NCI-H187 (cell line): ENCODE results near the gene LFNG.
"Not testable (repeated sequence)": the region's sequence is repeated elsewhere in the genome, so short reads cannot be mapped to it uniquely, and the experiment has no call there.

Experiments used
- DNase-seq, 2 experiments: peaks; one replicate each; lab custom pipeline; 2025; lab: John Stamatoyannopoulos, UW

The LFNG gene

DNA sequence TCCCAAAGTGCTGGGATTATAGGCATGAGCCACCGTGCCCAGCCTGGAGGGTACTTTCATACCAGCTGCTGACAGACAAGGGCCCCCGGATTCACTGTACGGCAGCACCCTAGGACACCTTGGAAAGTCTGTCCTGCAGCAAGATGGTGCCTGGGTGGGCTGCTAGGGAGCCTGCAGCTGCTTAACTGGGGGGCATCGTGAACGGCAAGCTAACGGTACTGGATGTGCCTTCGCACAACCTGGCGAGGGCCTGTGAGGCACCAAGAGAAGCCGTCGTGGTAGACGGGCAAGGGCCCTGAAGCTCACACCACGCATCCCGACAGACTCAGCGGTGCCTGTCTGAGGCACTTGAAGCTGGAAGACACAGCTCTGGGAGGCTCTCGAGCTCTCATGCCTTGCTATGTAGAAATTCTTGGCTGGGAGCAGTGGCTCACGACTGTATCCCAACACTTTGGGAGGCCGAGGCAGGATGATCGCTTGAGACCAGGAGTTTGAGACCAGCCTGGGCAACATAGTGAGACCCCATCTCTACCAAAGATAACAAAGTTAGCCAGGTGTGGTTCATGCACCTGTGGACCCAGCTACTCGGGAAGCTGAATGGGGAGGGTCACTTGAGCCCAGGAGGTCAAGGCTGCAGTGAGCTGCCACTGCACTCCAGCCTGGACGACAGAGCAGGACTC, 26.3 kb downstream of the LFNG start:
- no peak for DNase-seq

DNA sequence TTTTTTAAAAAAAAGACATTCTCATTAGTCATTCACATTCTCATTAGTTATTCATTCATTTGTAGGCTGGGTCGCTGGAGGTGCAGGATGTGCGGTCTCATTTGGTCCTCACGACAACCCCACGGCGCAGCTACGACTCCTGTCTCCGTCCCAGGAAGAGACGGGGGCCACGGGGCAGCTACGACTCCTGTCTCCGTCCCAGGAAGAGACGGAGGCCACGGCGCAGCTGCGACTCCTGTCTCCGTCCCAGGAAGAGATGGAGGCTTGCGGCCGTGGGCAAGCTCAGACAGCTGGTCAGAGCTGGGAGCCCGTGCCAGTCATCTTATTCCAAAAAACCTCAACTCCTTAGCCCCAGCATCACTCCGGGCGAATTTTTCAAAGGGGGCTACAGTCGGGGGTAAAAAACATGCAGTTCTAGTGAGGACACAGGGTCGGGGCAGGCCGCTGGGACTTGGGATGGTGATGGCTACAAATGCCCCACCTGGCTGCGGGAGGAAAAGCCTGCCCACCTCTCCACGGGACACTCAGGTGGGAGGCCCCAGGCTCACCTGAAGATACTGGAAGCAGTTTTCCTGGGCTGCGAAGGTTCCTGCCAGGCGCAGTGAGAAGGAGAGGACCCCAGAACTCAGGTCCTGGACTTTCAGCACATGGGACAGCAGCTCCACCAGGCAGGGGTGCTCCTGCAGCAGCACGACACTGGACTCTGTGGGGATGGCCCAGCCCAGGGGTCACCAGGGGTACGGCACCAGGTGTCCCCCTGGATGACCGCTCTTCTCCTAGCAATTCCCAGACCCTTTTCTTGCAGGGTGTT, 27.4 kb downstream of the LFNG start:
- DNase-seq: no peak

DNA sequence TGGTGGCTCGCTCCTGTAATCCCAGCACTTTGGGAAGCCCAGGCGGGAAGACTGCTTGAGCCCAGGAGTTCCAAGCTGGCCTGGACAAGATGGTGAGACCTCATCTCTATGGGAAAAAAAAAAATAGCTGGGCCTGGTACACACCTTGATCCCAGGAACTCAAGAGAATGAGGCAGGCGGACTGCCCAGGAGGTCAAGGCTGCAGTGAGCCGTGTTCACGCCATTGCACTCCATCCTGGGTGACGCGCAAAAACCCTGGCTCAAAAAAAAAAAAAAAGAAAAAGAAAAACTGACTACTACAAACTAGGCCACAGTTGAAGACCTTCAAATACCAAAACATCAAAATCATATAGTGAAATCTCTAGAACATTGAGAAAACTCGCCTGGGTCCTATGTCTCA, 31.8 kb downstream of the LFNG start:
- DNase-seq: no peak

DNA sequence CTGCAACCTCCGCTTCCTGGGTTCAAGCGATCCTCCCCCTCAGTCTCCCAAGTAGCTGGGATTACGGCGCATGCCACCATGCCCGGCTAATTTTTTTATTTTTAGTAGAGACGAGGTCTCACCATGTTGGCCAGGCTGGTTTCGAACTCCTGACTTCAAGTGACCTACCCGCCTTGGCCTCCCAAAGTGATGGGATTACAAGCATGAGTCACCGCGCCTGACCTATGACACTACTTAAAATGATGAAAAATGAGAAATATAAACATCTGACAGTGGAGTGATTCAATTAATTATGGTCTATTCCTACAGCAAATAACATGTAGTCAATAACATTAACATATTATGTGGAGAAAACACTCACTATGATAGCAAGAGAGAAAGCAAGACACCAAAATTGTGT, 33.5 kb downstream of the LFNG start:
- no peak for DNase-seq

DNA sequence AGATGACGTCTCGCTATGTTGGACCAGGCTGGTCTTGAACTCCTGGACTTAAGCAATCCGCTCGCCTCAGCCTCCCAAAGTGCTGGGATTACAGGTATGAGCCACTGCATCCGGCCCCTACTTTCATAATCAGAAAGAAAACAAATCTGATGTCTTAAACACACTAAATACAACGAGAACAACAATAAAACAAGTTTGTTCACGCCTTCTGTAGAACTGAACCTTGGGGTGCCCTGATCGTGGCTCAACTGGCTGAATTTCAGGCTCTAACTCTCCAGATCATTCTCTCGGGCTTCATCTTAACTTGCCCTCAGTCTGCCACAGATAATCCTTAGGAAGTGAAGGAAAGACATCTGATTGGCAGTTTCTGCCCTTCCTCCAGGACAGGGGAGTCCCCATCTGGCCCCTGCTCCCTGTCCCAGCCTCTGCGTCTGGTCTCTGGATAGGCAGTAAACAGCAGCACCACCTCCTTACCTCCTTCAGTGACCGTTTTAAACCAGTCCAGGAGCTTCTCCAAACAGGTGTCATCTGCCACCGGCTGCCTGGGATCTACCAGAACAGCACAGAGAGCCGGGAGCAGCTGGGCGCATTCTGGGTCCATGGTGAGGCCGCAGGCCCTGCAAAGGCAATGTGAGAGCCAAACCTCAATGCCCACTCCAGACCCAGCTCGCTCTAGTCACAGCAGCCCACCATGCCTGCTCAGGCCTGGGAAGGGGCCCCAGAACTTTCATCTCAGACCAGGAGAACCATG, 34.4 kb downstream of the LFNG start:
- no peak for DNase-seq

DNA sequence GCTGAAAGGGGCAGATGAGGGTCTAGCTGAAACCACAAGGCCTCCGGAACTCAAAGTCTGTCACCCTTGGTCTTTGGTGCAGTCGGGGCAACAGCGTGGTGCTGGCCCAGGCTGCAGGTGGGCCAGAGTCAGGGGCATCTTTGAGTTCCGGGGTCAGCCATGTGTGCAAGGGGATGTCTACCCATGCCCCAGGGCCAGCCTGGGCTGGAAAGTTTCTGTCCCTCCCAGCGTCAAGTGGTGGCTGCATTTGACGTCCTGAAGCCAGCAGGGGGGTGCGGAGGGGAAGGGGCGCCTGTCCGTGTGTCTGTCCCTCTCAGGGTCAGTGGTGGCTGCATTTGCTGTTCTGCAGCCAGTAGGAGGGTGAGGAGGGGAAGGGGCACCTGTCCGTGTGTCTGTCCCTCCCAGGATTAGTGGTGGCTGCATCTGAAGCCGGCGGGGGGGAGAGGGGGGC, 35.1 kb downstream of the LFNG start:
- no peak for DNase-seq

DNA sequence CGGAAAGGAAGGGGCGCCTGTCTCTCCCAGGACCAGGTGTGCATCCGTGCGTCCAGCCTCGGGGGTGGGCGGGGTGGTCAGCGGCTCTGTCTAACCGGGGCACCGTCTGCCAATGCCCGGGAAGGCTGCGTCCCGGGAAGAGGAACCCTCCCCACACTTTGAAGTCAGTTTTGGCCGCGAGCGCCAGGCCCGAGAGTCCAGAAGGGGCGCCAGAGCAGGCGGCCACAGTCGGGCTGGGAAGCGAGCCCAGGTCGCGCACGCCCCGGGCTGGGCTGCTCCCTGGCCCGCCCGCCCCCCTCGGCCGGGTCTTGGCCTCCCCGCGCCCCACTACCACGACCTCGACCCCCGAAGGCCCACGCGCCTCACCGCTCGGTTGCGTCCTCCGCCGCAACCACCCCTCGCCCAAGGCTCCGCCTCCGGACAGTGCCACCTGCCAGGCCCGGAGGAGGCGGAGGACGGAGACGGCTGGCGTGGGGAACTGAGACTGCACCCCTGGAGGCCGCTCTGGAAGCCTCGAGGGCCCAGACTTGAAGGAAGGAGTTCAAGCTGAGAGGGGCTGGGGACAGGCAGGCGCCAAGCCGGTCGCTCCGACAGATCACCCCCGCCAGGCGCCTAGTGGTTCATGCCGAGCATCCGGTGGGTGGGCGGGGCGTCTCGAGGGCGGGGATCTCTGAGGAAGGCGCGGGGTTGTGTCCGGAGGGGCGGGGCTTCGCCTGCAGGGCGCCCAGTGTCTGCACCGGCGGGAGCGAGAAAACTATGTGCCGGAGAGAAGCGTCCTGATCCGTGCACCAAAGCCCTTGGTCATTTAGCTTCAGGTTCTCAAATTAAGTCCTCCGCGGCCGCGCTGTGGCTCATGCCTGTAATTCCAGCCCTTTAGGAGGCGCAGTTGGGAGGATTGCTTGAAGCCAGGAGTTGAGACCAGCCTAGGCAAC, 35.8 kb downstream of the LFNG start, which contains the start of gene BRAT1:
Gene BRAT1 (minus strand): TSS at position 404 of the 932 bp plus-strand sequence. CDS start 1,093 bp downstream, outside the sequence.
- DNase-seq: peak; percentile 88 to 94

DNA sequence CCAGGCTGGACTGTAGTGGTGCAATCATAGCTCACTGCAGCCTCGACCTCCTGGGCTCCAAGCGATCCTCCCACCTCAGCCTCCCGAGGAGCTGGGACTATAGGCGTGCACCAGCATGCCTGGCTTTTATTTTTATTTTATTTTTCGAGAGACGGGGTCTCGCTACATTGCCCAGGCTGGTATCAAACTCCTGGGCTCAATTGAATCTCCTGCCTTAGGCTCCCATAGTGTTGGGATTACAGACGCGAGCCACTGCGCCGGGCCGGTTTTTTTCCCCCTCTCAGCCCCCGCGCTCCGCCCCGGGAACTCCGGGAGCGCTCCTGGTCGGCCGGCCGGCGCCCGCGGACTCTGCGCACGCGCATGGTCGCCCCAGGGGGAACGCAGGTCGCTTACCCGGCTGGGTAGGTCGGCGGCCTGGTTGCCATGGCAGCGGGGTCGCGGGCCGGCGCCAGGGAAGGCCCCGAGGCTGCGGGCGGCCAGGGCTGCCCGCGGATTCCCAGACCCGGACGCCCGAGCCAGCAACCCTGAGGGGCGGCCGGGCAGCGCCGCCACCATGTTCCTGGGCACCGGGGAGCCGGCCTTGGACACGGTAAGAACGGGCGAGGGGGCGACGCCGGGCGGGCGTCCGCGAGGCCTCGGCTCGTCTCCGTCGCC, 39.2 kb downstream of the LFNG start, which contains the start of gene IQCE:
Gene IQCE (plus strand): TSS at position 351 of the 654 bp plus-strand sequence. CDS start 203 bp downstream, at position 554.
- peak; percentile 50 to 79 for DNase-seq

DNA sequence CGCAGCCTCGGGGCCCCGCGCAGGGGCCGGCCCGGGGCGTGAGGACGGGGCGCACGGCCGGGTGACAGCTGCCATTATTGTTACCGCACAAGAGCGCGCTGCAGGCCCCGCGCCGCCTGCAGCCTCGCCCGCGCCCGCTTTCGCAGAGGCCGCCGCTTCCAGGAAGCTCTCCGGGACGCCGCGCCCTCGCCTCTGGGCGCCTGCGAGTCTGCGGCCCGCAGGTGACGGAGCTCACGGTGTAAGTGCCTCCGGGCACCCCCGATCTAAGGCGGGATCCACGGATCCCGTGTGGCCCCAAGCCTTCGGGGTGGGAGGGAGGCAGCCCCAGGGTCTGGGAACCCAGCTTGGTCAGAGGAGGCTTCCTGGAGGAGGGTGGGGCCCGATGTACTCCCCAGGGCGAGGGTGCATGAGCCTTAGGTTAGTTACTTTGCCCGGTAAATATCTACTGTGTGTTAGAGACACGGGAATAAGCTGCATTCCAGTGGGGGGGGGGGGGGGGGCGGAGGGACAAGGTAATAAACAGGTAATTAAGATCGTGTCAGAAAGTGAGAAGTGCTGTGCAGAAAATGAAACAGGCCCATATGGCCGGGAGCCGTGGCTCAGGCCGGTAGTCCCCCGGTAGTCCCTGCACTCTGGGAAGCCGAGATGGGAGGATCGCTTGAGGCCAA, 39.8 kb downstream of the LFNG start:
- DNase-seq: no peak

DNA sequence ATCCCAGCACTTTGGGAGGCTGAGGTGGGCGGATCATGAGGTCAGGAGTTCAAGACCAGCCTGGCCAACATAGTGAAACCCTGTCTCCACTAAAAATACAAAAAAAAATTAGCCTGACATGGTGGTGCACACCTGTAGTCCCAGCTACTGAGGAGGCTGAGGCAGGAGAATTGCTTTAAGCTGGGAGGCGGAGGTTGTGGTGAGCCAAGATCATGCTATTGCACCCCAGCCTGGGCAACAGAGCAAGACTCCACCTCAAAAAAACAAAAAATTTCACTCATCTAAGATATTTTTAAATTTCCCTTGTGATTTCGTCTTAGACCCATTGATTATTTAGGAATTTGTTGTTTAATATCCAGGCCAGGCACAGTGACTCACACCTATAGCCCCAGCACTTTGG, 44.4 kb downstream of the LFNG start:
- DNase-seq: not testable (repeated sequence)

DNA sequence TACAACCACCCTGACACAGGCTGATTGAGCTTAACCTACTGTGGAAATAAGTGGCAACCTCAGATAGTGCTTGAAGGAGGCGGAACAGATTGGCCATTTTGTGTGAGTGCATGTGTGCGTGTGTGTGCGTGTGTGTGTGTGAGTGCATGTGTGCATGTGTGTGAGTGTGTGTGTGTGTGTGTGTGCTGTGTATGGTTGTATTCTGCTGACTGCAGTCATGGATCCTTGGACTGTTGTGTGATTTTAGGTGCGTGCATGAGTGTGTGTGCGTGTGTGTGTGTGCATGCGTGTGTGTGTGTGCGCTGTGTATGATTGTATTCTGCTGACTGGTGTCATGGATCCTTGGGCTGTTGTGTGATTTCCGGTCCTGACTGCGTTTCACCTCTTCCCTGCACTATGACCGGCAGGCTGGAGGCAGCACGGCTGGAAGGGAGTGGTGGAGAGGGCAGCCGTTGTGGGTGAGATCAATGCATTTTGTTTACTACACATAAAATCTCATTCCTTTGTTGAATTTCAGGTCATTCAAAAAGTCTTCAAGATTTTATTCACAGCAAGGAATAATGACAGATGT, 45.5 kb downstream of the LFNG start:
- no peak for DNase-seq

DNA sequence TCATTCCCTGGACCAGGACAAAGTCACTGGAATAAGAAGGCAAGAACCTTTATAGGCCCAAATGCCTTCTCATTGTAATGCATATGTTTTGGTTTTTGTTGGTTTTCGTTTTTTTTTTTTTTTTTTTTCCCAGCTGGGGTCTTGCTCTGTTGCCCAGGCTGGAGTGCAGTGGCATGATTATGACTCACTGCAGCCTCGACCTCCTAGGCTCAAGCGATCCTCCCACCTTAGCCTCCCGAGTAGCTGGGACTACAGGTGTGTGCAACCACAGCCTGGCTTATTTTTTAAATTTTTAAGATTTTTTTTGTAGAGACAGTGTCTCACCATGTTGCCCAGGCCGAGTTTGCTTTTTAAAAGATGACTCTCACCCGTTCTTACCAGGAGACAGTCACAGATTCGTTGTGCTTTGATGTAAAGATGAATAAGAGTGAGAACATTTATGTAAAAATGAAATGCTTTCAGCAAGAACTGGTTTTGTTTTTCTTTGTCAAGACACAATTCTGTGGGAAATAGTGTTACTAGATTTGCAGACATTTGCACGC, 46.8 kb downstream of the LFNG start:
- DNase-seq: no peak

DNA sequence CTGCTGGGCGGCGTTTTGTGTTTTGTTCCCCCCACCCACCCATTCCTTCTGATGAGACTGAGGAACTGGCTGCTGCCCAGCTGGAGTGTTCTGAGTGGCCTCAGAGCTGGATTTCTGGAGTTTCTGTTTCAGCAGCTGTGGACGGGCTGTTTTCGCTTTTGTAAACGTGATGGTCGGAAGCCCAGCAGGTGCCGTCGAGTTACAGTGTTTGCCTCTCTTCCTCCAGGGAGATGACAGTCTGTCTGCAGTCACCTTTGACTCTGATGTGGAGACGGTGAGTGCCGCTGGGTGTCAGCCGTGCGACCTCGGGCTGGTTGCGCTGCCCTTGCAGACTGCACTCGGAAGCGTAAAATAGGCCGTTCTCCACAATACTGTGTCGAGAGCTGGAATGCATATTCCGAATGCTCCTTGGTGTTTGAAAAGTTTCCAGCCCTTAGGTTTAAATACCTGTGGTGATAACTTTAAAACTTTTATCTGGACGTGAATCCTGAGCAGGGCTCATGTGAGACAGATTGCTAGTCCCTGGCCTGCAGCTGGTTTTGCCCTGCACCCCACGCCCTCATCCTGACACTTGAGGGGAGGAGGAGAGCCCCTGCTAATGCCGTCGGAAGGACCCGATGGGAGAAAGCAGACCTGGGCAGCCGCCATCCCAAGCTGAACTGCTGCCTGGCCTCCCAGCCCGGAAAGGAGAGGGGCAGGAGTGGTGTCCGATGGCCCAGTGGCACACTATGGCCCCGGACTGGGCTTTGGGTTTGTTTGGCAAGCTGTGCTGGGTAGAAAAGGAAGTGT, 47.5 kb downstream of the LFNG start:
- DNase-seq: no peak

DNA sequence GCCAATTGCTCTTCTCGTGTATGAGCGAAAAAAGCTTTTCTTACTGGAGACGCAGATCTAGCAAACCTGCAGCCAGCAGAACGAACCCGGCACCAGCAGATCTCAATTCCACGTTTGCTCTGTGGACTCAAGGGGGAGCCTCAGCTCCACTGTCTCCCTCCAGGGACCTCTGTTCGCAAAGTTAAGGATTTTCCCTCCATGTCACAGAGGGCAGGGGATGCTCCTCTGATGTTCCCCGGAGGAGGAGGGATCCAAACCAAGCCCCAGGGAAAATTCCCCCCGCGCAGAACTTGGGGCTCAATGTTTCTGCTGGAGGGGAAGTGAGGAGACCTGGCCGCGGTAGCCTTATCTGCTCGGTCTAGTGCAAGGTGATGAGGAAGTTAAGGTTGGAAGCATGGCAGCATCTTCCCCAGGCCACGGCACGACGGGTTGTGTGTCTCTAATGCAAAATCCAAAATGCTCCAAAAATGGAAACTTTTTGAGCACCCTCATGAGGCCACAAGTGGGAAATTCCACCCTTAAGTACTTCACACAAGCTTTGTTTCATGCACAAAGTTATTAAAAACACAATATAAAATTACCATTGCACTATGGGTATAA, 48.2 kb downstream of the LFNG start:
- DNase-seq: no peak

DNA sequence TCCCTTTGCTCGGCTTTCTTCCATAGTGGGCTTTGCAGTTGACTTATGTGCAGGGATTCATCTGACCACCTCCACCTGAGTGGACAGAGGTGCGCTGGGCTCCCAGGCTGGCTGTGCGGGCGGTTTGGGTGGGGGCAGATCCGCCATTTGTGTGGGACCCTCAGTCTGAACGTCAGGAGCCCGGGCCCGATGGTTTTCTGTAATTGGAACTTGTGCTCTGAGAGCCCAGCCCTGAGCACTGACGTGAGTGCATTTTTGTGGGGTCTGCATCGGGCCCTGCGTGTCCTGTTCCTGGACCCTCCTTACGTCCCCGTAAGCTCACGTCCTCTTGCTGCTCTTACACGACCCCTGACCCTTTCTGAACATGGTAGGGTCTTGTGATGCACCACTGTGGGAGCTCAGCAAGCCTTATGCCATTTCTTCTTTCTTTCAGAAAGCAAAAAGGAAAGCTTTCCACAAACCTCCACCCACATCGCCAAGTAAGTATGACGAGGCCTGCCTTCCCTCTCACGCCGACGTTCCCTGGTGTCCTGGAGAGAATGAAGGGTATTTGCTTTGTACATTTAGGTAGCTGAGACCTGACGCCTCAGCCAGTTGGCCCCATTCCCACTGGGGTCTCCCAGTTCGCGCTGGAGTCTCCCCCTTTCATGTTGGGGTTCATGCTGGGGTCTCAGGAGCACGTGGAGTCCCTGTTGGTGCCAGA, 49.1 kb downstream of the LFNG start:
- no peak for DNase-seq

DNA sequence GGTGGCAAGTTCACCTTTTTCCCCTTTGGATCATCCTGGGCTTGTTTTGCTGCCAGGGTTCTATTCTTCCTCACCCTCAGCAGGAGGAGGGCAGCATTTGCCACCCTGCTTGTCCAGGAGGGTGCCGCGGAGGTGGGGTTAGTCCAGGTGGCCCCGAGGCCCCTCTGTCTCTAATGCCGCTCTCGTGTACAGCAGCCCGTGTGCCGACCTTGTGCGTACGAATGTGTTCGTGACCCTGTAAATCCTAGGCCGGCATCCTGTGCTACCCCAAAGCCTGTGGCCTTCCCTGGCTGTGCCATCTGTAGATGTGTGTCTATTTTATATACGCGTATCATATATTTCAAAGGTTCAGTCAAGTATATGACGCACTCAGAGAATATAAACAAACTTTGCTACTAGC, 49.8 kb downstream of the LFNG start:
- DNase-seq: no peak

DNA sequence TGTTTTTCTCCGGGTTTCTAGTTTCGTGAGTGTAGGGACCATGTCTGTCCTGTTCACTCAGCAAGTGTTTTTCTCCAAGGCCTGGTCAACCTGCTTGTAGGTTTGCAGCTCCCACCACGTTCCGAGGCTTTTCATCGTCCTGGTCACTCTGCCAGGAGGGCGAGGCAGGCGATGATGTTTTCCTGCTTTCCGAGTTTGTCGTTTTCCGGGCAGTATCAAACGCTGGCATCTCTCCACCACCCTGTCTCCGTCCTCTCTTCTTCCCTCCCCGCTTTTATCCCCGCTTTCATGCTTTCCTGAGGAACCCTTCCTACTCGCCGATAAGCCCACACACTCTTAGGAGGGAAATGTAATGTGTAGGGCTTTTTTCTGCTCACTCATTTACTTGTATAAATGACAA, 50.4 kb downstream of the LFNG start:
- DNase-seq: no peak

DNA sequence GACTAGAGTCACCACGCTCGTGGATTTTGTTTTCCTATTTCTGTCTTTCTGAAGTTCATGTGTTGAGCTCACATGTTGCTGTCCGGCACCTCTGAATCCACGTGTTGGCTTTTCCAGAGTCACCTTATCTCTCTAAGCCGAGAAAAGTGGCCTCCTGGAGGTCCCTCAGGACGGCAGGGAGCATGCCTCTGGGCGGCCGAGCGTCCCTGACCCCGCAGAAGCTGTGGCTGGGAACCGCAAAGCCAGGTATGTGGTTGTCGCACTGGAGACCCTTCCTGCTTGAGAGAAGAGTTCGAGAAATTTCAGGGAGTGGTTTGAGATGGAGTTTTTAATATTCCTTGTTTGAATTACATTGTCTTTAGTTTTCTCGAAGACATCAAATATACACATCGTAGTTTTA, 51.8 kb downstream of the LFNG start:
- no peak for DNase-seq
